Upper lobe of right lung (tissue), 1 donor: Measurements from ENCODE around the gene LSM6. TPM values are rescaled to one million over a fixed set of nuclear protein-coding genes. Genes with fewer than 3 reads are reported as not detected.

ENCODE experiments used
- ATAC-seq: fragments of 200-7000 bp; cut with Tn5 transposase; one replicate; pipeline ENCODE4 v1.9.1; 2020; ENCODE audit warnings: mild to moderate bottlenecking, moderate library complexity
- DNase-seq: peaks from one replicate; pipeline ENCODE4 v3.0.0-alpha.2; 2020
- H3K27ac ChIP-seq: fragments of 200-600 bp; one replicate; pipeline ENCODE4 v1.8.0; 2022
- H3K27me3 ChIP-seq: fragments of 200-600 bp; one replicate; pipeline ENCODE4 v1.8.0; 2022; ENCODE audit warnings: mild to moderate bottlenecking
- H3K36me3 ChIP-seq: fragments of 200-600 bp; one replicate; pipeline ENCODE4 v1.8.0; 2022
- H3K4me1 ChIP-seq: fragments of 200-600 bp; one replicate; pipeline ENCODE4 v1.8.0; 2022
- H3K4me3 ChIP-seq: fragments of 200-600 bp; one replicate; pipeline ENCODE4 v1.8.0; 2022; ENCODE audit warnings: mild to moderate bottlenecking
- H3K9me3 ChIP-seq: fragments of 200-600 bp; one replicate; pipeline ENCODE4 v1.8.0; 2022
- CTCF ChIP-seq: fragments of 200-600 bp; IDR thresholded peaks from one replicate; pipeline ENCODE4 v1.8.0; 2022; ENCODE audit warnings: antibody characterized with exemption
- intact Hi-C: fragments of 100-400 bp; cut with DNase I; formaldehyde crosslinking; loops from one replicate; pipeline ENCODE4 v1.11.0; 2022
- total RNA-seq: library from RNA; stranded (reverse); fragmentation: NEBNext Ultra II Directional; extraction: Animal tissue kit (Norgen Biotek cat#: 25700); gene quantifications from one replicate; pipeline ENCODE4 v1.2.1, GENCODE V29; 2021
- donor health status: DM: no; HTN: yes; CAD: no; lungs with severe emphysema.

Gene LSM6
- total RNA-seq, 1 donor from 2014 or later = 31.8 TPM

DNA sequence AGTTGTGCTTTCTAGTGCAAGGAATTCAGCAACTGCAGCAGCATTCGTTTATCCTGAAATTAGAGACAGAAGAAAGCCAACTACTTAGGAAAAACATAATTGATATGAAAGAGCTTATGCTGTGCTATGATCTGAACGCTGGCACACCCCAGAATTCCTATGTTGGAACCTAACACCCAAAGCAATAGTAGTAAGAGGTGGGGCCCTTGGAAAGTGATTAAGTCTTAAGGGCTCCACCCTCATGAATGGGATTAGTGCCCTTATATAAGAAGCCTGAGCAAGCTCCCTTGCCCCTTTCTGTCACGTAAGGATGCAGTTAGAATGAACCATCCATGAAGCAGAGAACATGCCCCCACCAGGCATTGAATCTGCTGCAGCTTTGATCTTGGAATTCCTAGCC, 5.4 kb upstream of the LSM6 start:
- DNase-seq = no peak
- H3K36me3 ChIP-seq = no peaks in the 10 kb centered on the region
- no peak for ATAC-seq
- no peak for TF ChIP-seq CTCF
- H3K27me3 ChIP-seq = no peaks in the 10 kb centered on the region
- H3K4me1 ChIP-seq = peaks cover under 1% of the 10 kb centered on the region
- H3K9me3 ChIP-seq = no peaks in the 10 kb centered on the region
- H3K4me3 ChIP-seq = no peak overlapping the region
- intact Hi-C loops = no loop called here
- H3K27ac ChIP-seq = no peak overlapping the region

DNA sequence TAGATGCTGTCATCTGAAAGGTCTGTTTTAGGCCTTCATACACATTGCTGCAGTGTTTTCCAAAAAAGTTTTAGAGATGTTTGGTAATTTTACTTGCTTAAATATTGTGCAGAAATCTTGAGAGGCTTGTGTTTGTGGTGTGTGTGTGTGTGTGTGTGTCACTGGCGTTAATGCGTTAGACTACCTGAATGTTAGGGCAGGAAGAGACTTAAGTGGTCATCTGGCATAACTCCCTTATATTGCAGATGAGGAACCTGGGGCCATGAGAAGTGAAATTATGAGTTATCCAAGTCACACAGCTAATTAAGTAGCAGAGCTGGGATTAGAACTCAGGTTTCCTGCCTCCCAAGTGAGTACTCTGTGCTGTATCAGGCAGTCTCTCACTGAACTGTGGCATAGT, 1.4 kb downstream of the LSM6 start:
- intact Hi-C loops = no loop called here
- Histone ChIP-seq H3K4me3 (peak overlapping the region; percentile 64), H3K4me1 (peaks cover 46% of the 10 kb centered on the region), H3K9me3 (no peaks in the 10 kb centered on the region), H3K36me3 (no peaks in the 10 kb centered on the region), H3K27me3 (no peaks in the 10 kb centered on the region), H3K27ac (no peak overlapping the region)
- no peak for TF ChIP-seq CTCF
- DNase-seq = no peak
- no peak for ATAC-seq

DNA sequence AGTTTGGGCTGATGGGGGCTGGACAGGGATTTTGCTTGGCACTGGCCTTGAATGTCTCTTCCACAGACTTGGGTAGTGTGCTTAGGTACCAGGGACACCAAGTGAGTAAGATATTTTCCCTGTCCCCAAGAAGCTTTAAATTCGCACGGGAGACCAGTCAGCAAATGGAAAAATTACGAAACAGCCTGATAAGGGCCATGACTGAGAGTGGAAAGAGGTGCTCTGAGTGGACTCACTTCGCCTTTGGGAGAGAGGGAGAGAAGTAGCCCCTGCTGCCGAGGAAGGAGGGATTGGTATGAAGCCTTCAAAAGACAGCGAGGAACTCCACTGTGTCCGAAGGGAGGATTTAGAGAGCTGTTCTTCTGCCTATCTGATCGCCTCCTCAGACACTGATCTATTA, 2.6 kb downstream of the LSM6 start:
- intact Hi-C loops = no loop called here
- TF ChIP-seq CTCF = no peak
- no peaks in the 10 kb centered on the region for H3K27me3 ChIP-seq
- H3K36me3 ChIP-seq = peaks cover 5% of the 10 kb centered on the region
- no peak overlapping the region for H3K4me3 ChIP-seq
- H3K27ac ChIP-seq = no peak overlapping the region
- H3K9me3 ChIP-seq = no peaks in the 10 kb centered on the region
- DNase-seq (no peak), ATAC-seq (no peak)
- peaks cover 46% of the 10 kb centered on the region for H3K4me1 ChIP-seq

- Histone ChIP-seq H3K9me3 (no peaks in the 10 kb centered on the region), H3K27me3 (no peaks in the 10 kb centered on the region), H3K27ac (no peak overlapping the region), H3K4me1 (peaks cover 46% of the 10 kb centered on the region), H3K4me3 (no peak overlapping the region), H3K36me3 (peaks cover 20% of the 10 kb centered on the region)
- ATAC-seq (no peak), DNase-seq (no peak)
- intact Hi-C loops = no loop called here
- TF ChIP-seq CTCF = no peak
Observed at GRCh38 chr4:146179784-146180370, 4.4 kb downstream of the LSM6 start.

DNA sequence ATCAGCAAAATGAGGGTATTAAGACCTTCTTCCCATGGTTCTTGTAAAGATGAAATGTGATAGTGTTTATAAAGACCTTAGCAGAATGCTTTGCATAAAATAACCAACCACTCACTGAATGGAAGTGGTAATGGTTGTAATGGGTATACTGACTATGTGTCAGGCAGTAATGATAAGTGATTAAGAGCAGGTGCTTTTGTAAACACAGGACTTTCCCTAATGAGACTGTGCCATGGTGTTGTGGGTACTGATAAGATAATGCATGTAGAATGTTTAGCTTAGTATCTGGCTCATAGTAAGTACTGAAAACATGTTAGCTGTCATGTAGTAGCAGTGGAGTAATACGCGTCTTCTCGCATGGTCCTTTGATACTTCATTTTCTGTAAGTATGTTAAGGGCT, 6.9 kb downstream of the LSM6 start:
- no peaks in the 10 kb centered on the region for H3K9me3 ChIP-seq
- DNase-seq (no peak), ATAC-seq (no peak)
- H3K4me1 ChIP-seq = peaks cover 33% of the 10 kb centered on the region
- no peak for TF ChIP-seq CTCF
- H3K36me3 ChIP-seq = peaks cover 40% of the 10 kb centered on the region
- H3K27ac ChIP-seq = no peak overlapping the region
- intact Hi-C loops = no loop called here
- no peaks in the 10 kb centered on the region for H3K27me3 ChIP-seq
- no peak overlapping the region for H3K4me3 ChIP-seq

DNA sequence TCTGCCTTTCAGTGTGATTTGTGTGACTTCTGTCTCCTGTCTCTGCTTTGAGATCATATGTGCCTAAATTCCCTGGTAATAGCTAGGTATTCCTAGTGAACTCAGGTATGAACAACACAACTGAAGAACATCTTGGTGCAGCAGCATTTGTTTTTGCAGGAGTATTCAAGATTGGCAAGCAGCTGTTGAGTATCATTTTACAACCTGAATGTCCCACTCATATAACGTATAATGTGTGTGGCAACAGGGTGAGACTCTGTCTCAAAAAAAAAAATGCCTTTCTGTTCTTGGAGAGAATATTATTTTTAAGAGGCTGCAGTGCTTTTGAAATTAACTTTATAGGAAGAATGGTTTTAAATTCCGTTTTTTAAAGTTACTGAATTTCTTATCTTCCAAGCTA, 7.7 kb downstream of the LSM6 start:
- TF ChIP-seq CTCF = no peak
- no peak for DNase-seq
- ATAC-seq = no peak
- no peak overlapping the region for H3K27ac ChIP-seq
- no peaks in the 10 kb centered on the region for H3K27me3 ChIP-seq
- H3K9me3 ChIP-seq = no peaks in the 10 kb centered on the region
- peaks cover 25% of the 10 kb centered on the region for H3K4me1 ChIP-seq
- no peak overlapping the region for H3K4me3 ChIP-seq
- peaks cover 48% of the 10 kb centered on the region for H3K36me3 ChIP-seq
- intact Hi-C loops = no loop called here
